Stomach (tissue), 4 donors: ENCODE data around the gene SON.
A peak's percentile ranks its signal among the peaks of the same experiment; 100 is the strongest.

ENCODE experiments used
- POLR2A ChIP-seq, 4 donors: fragments of 450-650 bp; IDR thresholded peaks; one replicate each; pipeline ENCODE4 v1.6.1; 2016; ENCODE audit warnings: antibody characterized with exemption in 4 of 4, control low read depth in 2 of 4, mild to moderate bottlenecking in 1 of 4, moderate library complexity in 1 of 4
- TF ChIP-seq, protein P1 (sequence below), 7 experiments: fragments of 450-650 bp in 4 of 7; fragments of 200-600 bp in 3 of 7; sonication (generic) in 3 of 7; IDR thresholded peaks; one replicate each; pipeline ENCODE4 v1.5.1; 2016 to 2019; ENCODE audit warnings: antibody characterized with exemption in 7 of 7, control low read depth in 2 of 7, mild to moderate bottlenecking in 1 of 7

- TF ChIP-seq, protein P1, sequence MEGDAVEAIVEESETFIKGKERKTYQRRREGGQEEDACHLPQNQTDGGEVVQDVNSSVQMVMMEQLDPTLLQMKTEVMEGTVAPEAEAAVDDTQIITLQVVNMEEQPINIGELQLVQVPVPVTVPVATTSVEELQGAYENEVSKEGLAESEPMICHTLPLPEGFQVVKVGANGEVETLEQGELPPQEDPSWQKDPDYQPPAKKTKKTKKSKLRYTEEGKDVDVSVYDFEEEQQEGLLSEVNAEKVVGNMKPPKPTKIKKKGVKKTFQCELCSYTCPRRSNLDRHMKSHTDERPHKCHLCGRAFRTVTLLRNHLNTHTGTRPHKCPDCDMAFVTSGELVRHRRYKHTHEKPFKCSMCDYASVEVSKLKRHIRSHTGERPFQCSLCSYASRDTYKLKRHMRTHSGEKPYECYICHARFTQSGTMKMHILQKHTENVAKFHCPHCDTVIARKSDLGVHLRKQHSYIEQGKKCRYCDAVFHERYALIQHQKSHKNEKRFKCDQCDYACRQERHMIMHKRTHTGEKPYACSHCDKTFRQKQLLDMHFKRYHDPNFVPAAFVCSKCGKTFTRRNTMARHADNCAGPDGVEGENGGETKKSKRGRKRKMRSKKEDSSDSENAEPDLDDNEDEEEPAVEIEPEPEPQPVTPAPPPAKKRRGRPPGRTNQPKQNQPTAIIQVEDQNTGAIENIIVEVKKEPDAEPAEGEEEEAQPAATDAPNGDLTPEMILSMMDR (IDR thresholded peaks at IDR 0.05) = no peak
- peak in 2 of 4 donors; percentile 86 to 88 for TF ChIP-seq POLR2A (IDR thresholded peaks at IDR 0.05)
Measured at GRCh38 chr21:33542640-33543504, at the start of gene SON.
